ENCODE data around the gene INO80E. TPM values are rescaled to one million over a fixed set of nuclear protein-coding genes. Genes with fewer than 3 reads are reported as not detected.

The INO80E gene
- total RNA-seq, 1 donor from 2014 or later: 32.4 TPM

- intact Hi-C loops (cut with DNase I): loop anchor here (1.0 kb wide), 1 partner anchor 11 kb away; no protein-coding TSS in a partner anchor
- no peak for DNase-seq (ENCODE audit: missing footprints)
- no peak for ATAC-seq
These were observed 21.5 kb upstream of the INO80E start for GRCh38 chr16:29974291-29975133.

DNA sequence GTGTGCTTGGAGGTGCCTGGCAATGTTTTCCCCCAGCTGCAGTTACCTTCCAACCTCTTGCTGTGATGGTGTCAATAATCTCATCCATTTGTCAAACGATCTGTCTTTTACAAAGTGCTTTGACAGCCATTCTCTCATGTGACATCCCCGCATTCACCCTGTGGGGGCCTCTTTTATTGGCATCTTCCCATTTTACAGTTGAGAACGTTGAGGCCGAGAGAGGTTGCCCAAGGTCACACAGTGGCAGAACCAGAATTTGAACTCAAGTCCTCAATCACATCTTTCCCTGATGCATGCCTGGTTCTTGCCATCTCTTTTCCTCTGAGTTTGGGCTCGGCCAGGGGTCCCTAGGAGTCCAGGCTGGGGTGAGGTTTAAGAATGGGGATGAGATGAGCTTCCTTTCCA lies 20.9 kb upstream of the INO80E start:
- no peak for ATAC-seq
- intact Hi-C loops (cut with DNase I): no loop called here
- DNase-seq (ENCODE audit: missing footprints): no peak

GRCh38 chr16:29975811-29976511 lies 20.1 kb upstream of the INO80E start:
- ATAC-seq (no peak), DNase-seq (ENCODE audit: missing footprints) (no peak)
- intact Hi-C loops (cut with DNase I): loop anchor here (2.0 kb wide), 2 partner anchors 15 to 19 kb away; partner anchors contain the start of gene HIRIP3

GRCh38 chr16:29977063-29977825 lies 18.8 kb upstream of the INO80E start:
- intact Hi-C loops (cut with DNase I): loop anchor here (2.0 kb wide), 2 partner anchors 16 to 18 kb away; partner anchors contain the start of gene HIRIP3
- ATAC-seq (no peak), DNase-seq (ENCODE audit: missing footprints) (no peak)

- intact Hi-C loops (cut with DNase I): no loop called here
- no peak for ATAC-seq
- no peak for DNase-seq (ENCODE audit: missing footprints)
These were observed 18.0 kb upstream of the INO80E start for GRCh38 chr16:29978081-29978480.

- ATAC-seq: no peak
- DNase-seq (ENCODE audit: missing footprints): no peak
- intact Hi-C loops (cut with DNase I): no loop called here
These were observed 17.3 kb upstream of the INO80E start for GRCh38 chr16:29978564-29979270.

DNA sequence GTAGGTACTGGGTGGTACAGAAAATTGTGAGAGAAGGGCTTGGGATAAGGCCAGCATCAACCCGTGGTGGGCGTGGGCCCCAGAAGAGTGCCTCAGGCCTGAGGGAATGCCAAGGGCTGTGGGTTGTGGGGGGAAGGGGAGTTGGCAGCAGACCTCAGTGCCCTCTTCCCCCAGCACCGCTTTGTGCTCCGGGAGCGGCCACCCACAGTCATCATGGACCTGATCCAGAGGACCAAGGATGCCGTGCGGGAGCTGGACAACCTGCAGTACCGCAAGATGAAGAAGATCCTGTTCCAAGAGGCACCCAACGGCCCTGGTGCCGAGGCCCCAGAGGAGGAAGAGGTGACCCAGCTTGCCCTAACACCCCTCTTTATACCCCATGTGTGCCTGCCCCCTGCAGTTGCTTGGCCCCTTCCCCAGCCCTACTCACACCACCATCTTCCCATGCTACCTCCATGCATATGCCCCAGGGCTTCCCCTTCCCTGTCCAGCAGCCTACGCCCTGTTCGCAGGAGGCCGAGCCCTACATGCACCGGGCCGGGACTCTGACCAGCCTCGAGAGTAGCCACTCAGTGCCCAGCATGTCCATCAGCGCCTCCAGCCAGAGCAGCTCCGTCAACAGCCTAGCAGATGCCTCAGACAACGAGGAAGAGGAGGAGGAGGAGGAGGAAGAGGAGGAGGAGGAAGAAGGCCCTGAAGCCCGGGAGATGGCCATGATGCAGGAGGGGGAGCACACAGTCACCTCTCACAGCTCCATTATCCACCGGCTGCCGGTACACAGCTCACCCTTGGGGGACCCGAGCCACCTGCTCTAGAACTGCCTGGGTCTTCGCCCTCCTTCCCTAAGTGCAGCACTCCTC lies 13.3 kb upstream of the INO80E start:
- intact Hi-C loops (cut with DNase I): no loop called here
- no peak for DNase-seq (ENCODE audit: missing footprints)
- no peak for ATAC-seq

GRCh38 chr16:29983420-29984136 lies 12.5 kb upstream of the INO80E start:
- DNase-seq (ENCODE audit: missing footprints) (no peak), ATAC-seq (no peak)
- intact Hi-C loops (cut with DNase I): no loop called here

- ATAC-seq (no peak), DNase-seq (ENCODE audit: missing footprints) (no peak)
- intact Hi-C loops (cut with DNase I): no loop called here
These were observed 11.8 kb upstream of the INO80E start for GRCh38 chr16:29984137-29984763.

DNA sequence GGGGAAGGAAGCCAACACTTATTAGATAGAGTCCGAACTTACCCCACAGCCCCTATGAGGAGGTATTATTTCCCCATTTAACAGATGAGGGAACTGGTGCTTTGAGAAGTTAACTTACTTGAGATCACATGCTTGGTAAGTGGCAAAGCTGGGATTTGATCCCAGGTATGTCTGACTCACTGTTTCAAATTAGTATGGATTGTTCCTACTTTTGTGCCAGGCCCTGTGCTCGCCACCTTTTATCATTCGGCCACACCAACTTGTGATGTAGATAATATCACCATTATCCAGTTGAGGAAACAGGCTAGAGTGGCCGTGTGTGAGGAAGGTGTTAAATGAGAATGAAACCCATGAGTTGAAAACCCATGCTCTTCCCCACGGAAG lies 11.3 kb upstream of the INO80E start:
- ATAC-seq: no peak
- no peak for DNase-seq (ENCODE audit: missing footprints)
- intact Hi-C loops (cut with DNase I): loop anchor here (1.0 kb wide), 1 partner anchor 10 kb away; no protein-coding TSS in a partner anchor

- DNase-seq (ENCODE audit: missing footprints) (peak; percentile 32), ATAC-seq (no peak)
- intact Hi-C loops (cut with DNase I): loop anchor here (1.0 kb wide), 1 partner anchor 11 kb away; no protein-coding TSS in a partner anchor
These were observed 10.7 kb upstream of the INO80E start for GRCh38 chr16:29985271-29985811.

- intact Hi-C loops (cut with DNase I): no loop called here
These were observed 9.8 kb upstream of the INO80E start for GRCh38 chr16:29986231-29986630.

GRCh38 chr16:29986931-29987330 lies 9.1 kb upstream of the INO80E start:
- ATAC-seq (no peak), DNase-seq (ENCODE audit: missing footprints) (no peak)
- intact Hi-C loops (cut with DNase I): no loop called here

More at GRCh38 chr16:29986231-29986630, 9.8 kb upstream of the INO80E start:
- DNase-seq (ENCODE audit: missing footprints): no peak
- no peak for ATAC-seq

GRCh38 chr16:29987371-29988085 lies 8.5 kb upstream of the INO80E start:
- intact Hi-C loops (cut with DNase I): no loop called here
- peak; percentile 41 for DNase-seq (ENCODE audit: missing footprints)
- ATAC-seq: no peak

GRCh38 chr16:29988346-29989075 lies 7.5 kb upstream of the INO80E start:
- ATAC-seq (no peak), DNase-seq (ENCODE audit: missing footprints) (peak; percentile 32)
- intact Hi-C loops (cut with DNase I): no loop called here

Data from Right ventricle myocardium inferior (tissue), 1 donor.